ENCODE data around the gene RHBDL1.

Gene RHBDL1

GRCh38 chr16:636206-637080, 39.0 kb upstream of the RHBDL1 start, which contains the start of gene METTL26:
Gene METTL26, minus strand, starts transcription at chr16:636305. Its CDS starts 15 bp downstream, at chr16:636290.
- DNase-seq (ENCODE audit: low read depth in 1 of 2, low spot score in 1 of 2): peak; percentile 83 to 87

- peak; percentile 78 to 79 for DNase-seq (ENCODE audit: low read depth in 1 of 2, low spot score in 1 of 2)
These were observed 38.1 kb upstream of the RHBDL1 start for GRCh38 chr16:637081-638018.

GRCh38 chr16:638034-638543, 37.4 kb upstream of the RHBDL1 start:
- DNase-seq (ENCODE audit: low read depth in 1 of 2, low spot score in 1 of 2): no peak

GRCh38 chr16:638836-639235, 36.6 kb upstream of the RHBDL1 start:
- no peak for DNase-seq (ENCODE audit: low read depth in 1 of 2, low spot score in 1 of 2)

- no peak for DNase-seq (ENCODE audit: low read depth in 1 of 2, low spot score in 1 of 2)
These were observed 34.9 kb upstream of the RHBDL1 start for GRCh38 chr16:640614-641013.

- DNase-seq (ENCODE audit: low read depth in 1 of 2, low spot score in 1 of 2): peak in 1 of 2 donors; percentile 56
These were observed 33.9 kb upstream of the RHBDL1 start, which contains the start of gene MCRIP2 for GRCh38 chr16:641326-642188. Gene MCRIP2, plus strand, starts transcription at chr16:641828. Its CDS starts 164 bp downstream, at chr16:641992.

- no peak for DNase-seq (ENCODE audit: low read depth in 1 of 2, low spot score in 1 of 2)
These were observed 33.1 kb upstream of the RHBDL1 start for GRCh38 chr16:642189-643049.

- DNase-seq (ENCODE audit: low read depth in 1 of 2, low spot score in 1 of 2): no peak
These were observed 32.5 kb upstream of the RHBDL1 start for GRCh38 chr16:643050-643368.

GRCh38 chr16:644556-644955, 30.9 kb upstream of the RHBDL1 start:
- no peak for DNase-seq (ENCODE audit: low read depth in 1 of 2, low spot score in 1 of 2)

- no peak for DNase-seq (ENCODE audit: low read depth in 1 of 2, low spot score in 1 of 2)
These were observed 29.4 kb upstream of the RHBDL1 start for GRCh38 chr16:645852-646678.

GRCh38 chr16:646679-647172, 28.7 kb upstream of the RHBDL1 start:
- no peak for DNase-seq (ENCODE audit: low read depth in 1 of 2, low spot score in 1 of 2)

GRCh38 chr16:647173-647902, 28.1 kb upstream of the RHBDL1 start:
- no peak for DNase-seq (ENCODE audit: low read depth in 1 of 2, low spot score in 1 of 2)

GRCh38 chr16:648071-648780, 27.2 kb upstream of the RHBDL1 start:
- no peak for DNase-seq (ENCODE audit: low read depth in 1 of 2, low spot score in 1 of 2)

- DNase-seq (ENCODE audit: low read depth in 1 of 2, low spot score in 1 of 2): peak; percentile 83 to 87
These were observed 26.5 kb upstream of the RHBDL1 start, which contains the start of gene WDR90 for GRCh38 chr16:648781-649589. Gene WDR90, plus strand, starts transcription at chr16:649365. Its CDS starts 52 bp downstream, at chr16:649417.

GRCh38 chr16:649631-650030, 25.8 kb upstream of the RHBDL1 start:
- no peak for DNase-seq (ENCODE audit: low read depth in 1 of 2, low spot score in 1 of 2)

GRCh38 chr16:651844-652243, 23.6 kb upstream of the RHBDL1 start:
- no peak for DNase-seq (ENCODE audit: low read depth in 1 of 2, low spot score in 1 of 2)
